Putamen (tissue), 1 donor: Measurements from ENCODE around the gene NPC1.
A peak's percentile ranks its signal among the peaks of the same experiment; 100 is the strongest.
"Not testable (repeated sequence)": the region's sequence is repeated elsewhere in the genome, so short reads cannot be mapped to it uniquely, and the experiment has no call there.

Experiments used
- DNase-seq: peaks from one replicate; pipeline ENCODE4 v3.0.0-alpha.2; 2016; ENCODE audit warnings: low spot score

Gene NPC1

DNA sequence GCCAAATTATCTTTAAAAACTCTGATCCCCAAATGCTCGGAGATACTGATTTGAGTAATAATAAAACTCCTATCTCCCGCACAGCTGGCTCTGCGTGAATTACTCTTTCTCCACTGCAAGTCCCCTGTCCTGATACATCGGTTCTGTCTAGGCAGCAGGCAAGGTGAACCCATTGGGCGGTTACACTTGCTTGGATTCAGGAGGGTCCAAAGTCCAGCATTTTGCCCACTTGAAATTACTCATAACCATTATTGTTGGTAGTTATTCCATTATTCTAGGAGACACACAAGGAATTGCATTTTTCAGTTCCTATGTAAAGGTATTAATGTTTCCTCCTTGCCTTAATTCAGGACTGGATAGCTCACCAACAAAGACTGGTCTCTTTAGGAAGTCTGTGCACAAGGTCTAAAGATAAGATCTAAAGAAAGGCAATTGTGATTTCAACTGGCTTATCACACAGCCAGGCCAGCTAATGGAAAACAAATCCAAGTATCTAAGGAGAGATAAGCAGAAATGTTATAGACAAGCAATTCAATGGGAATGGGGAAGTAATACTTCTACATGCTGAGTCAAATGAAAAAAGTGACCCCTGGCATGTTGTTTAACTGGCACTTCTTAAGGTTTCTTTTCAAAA lies 23.2 kb upstream of the NPC1 start:
- DNase-seq, result no peak

DNA sequence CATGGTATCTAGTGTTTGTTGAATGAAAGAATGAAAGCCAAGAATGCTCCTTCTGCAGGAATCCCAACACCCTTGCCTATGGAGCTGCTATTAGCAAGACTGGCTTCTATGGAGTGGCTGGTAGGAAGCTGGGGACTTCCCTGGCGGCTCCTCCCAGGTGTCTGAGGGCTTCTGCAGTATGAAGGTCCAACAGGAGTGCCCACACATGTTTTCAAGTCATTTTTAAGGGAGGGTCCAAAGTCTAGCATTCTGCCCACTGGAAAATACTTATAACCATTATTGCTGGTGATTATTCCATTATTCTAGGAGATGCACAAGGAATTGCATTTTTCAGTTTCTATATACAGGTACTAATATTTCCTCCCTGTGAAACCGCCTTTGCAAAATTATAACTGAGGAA lies 21.9 kb upstream of the NPC1 start:
- DNase-seq, result no peak

DNA sequence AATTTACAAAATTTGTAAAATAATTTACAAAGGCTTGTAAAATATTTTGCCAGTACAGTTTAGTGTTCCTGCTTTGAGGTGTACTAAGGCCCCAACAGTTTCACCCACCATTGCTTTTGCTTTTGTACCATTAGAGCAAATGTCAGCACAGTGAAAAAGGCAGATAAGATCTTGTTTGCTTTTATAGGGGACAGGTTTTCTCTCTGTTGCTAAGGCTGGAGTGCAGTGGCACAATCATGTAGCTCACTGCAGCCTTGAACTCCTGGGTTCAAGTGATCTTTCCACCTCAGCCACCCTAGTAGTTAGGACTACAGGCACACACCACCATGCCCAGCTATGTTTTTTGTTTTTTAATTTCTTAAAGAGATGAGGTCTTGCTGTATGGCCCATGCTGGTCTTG lies 19.6 kb upstream of the NPC1 start:
- no peak for DNase-seq

DNA sequence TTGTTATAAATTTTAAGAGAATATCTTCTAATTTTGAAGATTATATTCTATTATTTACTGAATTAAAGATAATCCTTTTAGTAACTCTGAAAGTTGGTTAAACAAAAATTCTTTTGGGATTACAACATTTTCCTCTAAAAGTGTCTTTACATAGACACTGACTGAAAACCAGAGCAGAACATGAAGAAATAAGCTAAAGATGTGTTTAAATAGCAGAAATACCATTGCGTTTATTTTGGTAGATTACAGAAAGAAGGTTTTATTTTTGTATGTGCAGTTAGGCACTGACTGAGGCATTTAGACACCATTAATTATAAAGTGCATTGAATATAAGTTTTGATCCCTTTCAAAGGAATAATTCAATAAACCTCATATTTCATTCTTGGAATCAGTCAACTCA lies 13.5 kb upstream of the NPC1 start:
- no peak for DNase-seq

DNA sequence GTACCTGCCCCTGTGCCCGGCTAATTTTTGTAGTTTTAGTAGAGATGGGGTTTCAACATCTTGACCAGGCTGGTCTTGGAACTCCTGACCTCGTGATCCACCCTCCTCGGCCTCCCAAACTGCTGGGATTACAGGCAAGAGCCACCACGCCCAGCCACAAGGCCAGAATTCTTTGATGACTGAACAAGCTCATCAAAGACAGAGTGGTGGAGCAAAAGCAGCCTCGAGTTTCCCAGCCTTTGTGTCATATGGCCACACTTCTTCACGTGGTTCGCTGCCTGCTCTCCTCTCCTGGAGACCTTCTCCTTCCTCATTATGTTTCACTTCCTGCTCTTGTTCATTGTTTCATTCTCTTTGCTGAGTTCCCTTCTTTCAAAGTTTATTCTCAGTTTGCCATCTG lies 9.9 kb upstream of the NPC1 start:
- DNase-seq, result no peak

DNA sequence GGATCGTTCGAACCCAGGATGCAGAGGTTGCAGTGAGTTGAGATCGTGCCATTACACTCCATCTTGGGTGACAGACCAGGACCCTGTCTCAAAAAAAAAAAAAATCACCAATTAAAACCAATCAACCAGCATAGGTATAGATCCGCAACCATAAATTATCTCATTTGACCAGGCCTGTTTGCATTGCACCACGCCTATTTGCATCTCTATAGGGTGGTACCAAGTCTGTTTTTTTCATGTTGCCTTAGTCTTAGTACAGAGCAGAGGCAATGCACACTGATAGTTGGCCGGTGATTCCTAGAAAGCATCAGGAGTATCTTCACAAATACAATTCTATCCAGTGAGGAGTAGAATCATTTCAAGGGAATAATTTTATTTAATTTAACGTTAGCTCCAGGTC lies 9.3 kb upstream of the NPC1 start:
- DNase-seq, result no peak

DNA sequence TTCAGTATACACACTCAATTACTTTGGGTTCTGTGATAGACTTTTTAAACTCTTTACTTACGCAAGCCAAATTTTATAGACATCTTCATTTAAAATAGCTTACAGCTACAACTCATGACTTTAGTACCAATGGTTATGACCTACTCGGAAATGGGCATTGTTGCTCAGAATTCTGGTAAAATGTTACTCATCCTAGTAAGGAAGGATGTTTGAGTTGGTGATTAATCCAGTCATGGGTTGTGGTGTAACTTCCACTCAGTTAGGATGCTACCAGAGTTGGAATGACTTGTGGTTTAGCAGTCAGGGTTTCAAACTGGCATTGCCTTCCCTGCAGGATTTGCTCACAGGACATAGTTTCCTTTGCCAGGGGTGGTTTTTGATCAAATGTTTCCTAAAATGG lies 7.4 kb upstream of the NPC1 start:
- no peak for DNase-seq

DNA sequence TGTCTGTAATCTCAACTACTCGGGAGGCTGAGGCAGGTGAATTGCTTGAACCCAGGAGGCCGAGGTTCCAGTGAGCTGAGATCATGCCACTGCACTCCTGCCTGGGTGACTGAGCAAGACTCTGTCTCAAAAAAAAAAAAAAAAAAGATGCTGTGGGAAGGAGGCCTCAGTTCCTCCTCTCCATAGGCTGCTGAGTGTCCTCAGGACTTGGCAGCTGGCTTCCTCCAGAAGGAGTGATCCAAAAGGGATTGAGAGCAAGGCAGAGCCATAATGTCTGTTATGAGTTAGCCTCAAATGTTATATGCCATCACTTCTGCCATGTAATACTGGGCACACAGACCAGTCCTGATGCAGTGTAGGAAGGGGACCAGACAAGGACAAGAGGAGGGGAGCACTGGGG lies 6.6 kb upstream of the NPC1 start:
- no peak for DNase-seq

DNA sequence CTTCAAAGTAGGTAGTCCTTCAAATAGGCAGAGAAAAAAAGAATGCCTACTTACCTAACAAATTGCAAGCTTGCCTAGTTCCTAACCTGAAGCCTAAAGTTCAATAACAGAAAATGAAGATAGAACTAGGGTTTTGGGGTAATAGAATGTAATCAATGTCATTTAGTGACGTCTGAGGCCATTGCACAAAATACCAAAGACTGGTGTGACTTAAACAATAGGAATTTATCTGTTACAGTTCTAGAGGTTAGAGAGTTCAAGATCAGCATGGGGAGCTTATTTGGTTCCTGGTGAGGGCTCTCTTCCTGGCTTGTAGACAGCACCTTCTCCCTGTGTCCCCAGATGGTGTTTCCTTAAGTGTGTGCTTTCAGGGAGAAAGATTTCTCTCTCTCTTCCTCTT lies 4.7 kb upstream of the NPC1 start:
- DNase-seq, result no peak

DNA sequence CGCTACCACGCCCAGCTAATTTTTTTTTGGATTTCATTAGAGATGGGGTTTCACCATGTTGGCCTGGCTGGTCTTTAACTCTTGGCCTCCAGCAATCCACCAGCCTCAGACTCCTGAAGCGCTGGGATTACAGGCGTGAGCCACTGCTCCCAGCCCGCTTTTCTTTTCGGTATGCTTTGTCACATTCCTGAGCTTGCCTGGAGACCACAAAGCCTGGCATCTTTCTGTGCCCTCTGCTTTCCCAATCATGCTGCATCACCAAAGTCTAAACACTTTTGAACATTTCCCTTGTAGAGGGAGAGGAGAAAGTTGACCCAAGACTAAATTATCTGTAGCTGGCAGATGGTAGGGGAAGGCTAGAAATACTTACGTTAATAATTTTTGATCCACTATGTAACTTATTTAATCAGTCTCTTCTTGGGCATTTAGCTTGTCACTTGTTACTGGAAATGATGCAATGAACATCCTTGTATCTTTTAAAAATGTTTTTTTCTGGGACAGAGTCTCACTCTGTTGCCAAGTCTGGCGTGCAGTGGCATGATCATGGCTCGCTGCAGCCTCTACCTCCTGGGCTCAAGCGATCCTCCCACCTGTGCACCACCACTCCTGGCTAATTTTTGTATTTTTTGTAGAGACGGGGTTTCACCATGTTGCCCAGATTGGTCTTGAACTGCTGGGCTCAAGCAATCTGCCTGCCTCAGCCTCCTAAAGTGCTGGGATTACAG lies 2.7 kb upstream of the NPC1 start:
- no peak for DNase-seq

DNA sequence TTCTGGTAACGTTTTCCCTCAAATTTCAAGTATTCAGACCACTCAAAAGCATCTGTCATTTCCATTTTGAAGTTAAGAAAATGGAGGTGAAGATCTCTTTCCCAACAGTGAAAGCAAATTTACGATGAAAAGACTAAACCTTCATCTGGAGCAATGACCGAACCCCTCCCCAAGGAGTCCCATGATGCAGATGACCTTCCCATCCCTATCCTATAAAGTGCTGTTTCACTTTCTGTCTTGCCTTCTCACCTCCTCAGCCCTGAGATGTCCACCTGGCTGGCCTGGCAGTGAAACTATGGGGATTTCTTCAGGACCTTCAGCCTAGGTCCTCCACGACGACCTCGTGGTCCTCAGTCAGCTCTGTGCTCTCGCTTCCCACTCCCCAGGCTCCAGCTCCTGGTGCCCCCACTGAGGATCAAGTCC lies 925 bp upstream of the NPC1 start:
- DNase-seq, result no peak

DNA sequence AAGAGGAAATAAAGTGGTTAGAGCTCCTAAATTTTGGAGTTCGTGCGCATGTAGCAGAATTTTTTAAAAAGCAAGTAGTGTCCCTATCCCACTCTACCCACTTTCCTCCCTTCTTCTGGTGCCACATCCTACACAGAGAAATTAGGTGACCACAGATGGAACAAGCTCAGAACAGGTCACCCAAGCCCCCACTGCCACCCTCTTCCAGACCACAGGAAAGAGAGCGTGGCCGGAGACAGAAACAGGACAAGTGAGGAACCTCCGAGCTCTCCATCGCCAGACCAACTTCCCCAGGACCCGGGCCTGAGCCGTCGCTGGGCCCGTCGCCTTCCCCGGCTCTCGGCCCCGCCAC lies 433 bp downstream of the NPC1 start:
- DNase-seq, result peak; percentile 11

DNA sequence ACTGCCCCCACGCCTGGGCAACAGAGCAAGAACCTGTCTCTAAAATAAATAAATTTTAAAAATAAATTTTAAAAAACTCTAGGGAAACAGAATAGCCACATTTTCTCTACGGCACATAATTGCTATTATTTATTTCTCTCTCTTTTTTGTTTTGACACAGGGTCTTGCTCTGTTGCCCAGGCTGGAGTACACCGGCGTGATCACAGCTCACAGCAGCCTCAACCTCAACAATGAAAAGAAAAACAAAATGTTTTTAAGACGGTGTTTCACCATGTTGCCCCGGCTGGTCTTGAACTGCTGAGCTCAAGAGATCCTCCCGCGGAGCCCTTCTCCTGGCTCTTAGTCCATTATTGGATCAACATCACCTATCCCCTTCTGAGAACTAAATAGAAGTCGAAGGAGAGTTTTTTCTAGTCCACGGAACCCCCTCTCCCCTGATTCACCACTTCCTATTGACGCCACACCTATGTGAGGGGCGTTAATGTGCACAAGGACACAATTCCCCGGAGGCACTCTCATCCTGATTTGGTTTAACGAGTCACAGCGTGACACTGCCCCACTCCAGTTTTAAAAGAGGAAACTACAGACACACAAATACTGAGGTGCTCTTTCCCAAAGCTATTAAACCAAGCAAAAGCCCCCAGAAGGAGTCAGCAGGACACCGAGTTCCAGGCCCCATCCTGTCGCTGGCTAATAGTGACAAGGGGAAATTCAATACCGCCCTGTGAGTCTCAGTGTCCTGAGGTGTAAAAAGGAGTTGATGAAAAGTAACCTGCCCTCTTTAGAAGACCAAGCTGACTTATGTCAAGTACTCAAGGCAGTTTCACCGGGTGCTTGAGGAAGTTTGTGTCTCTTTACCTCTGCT lies 1.1 kb downstream of the NPC1 start:
- no peak for DNase-seq

DNA sequence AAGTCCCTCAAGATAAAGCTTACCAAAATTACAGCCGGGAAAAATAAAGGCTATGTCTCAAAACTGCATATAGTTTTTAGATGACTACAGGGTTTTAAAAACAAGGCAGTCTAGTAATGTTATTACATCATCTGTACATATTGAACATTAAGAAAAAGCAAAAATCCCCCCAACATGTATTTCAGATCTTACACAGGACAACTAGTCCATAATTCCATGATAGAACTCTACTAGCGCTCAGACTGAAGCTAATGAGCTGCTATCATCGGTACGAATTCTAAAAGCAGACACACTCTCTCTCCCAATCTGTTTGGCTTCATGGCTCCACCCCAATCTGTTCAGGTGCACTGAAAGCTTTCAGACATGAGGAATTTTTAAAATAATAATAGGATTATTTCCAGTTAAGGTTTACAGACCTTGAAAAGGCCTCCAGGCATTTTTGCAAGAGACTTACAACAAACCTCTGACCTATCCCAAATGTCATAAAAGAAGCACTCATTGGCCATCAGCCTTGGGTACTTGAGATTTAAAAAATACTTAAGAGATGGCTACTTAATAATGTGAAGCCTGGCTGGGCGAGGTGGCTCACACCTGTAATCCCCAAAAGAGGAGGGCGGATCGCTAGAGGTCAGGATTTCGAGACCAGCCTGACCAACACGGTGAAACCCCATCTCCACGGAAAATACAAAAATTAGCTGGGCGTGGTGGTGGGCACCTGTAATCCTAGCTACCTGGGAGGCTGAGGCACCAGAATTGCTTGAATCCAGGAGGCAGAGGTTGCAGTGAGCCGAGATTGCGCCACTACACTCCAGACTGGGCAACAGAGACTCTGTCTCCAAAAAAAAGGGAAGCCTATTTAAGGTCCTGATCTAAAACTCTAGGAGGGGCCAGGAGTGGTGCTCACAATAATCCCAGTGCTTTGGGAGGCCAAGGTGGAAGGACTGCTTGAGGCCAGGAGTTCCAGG lies 2.0 kb downstream of the NPC1 start:
- DNase-seq, result no peak

DNA sequence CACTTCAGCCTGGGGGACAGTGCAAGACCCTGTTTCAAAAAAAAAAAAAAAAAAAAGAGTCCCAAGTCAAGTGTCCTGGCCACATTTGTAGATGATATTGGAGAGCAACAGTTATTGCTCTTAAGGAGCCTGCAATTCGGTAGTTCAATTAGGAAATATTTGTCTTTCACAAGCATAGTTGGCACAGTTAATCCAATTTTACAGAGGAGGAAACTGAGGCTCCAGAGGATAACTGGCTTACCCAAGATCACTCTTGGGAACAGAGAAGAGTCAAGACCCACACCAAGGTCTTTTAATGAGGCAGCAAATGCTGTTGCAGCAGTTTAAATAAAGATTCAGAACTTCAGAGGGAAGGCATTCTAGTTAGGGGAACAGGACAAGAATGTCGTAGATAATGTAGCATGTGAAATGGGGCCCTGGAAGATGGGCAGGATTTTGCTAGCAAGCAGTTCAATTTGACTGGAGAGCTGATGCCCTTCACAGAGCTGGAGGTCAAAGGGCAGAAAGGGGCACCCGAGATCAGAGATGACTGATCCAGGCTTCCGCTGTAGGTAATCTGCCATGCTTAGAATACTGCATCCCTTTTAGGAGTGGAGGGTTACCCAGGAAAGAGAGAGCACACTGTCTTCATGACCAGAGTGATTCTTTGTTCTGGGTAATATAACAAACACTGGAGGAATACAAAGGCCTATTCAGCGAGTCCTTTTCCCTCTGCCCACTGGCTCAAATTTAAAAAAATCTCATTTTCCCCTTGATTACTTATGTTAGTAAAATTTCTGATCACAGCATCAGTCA lies 3.0 kb downstream of the NPC1 start:
- peak; percentile 85 for DNase-seq

DNA sequence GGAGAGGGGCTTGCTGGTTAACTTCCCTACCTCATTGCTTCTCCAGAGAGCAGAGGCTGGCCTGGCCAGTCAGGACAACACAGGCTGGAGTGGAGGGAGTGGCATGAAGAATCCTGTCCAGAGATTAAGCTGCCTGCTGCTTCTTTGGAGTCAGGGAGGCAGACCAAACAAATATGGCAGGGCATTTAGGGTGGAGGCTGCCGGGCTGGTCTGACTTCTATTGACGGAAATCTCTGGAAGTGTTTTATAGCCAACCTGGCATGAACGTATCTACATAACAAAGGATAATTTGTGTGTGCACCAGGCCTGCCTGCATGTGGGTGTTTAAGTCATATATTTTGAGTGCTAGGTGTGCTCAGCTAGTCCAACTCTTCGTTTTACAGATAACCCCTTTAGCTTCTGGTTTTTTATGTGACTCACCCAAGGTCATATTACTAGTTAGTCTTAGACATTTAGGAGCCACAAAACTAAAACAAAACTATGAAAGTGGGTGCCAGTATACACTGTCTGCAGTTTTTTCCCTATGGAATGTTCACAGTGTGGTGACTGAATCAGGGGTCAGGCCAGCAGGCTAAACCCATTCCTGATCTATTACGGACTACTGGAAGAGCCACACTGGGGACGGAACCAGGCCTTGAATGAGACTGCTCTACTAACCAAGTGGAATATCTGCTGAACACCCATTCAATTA lies 5.5 kb downstream of the NPC1 start:
- no peak for DNase-seq

DNA sequence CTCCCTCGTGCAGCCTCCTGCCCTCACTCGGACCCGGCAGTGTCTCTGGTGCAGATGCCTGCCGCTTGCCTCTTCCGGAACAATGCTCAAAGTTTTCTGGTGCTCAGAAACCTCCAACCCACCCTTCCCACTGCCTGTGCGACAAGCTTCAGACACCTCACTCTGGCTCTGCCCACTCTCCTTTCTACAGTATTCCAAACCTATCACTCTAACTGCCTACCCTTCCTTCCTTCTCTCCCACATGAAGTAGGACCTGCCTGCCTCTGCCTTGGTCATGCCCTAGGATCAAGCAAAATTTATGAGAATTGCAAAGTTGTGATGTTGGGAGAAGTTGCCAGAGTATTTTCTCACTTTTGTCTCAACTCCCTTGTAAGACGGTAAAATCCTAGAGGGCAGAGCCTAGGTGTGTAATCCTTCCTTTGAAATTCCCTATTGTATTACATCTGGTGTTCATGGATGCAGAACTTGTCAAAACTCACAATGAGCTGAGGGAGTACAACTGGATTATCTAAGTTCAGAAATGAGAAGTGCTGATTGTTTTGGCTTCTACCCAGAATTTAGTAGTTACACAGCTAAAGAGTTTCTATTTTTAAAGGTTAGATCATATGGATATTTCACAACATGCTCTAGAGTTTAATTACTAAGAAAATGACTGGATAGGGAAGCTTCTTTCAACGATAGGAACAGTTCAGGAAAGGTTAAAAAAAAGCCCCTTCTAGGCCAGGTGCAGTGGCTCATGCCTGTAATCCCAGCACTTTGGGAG lies 7.2 kb downstream of the NPC1 start:
- no peak for DNase-seq

DNA sequence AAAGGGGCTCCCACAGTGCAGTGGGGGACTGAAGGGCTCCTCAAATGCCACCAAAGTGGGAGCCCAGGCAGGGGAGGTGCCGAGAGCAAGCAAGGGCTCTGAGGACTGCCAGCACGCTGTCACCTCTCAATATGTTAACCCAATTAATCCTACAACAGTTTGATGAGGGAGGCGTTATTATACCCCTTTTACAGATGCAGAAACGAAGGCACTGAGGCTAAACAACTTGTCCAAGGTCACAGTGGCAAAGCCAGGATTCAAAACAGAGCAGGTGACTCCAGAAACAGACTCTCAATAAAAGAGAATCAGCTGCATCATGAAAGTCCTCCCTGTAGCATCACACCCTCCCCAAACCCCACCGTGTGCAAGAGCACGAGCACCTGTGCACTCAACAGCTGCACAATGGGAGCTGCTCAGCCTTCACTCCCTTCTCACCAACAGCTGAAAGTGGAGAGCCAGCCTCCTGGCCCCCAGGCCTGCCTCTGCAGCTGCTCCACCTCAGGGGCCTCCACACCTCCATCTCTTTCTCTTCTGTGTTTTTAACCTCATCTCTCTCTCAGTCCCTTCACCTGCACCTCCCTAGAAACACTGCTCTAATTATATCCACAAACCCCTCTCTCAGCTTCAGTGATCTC lies 8.1 kb downstream of the NPC1 start:
- no peak for DNase-seq

DNA sequence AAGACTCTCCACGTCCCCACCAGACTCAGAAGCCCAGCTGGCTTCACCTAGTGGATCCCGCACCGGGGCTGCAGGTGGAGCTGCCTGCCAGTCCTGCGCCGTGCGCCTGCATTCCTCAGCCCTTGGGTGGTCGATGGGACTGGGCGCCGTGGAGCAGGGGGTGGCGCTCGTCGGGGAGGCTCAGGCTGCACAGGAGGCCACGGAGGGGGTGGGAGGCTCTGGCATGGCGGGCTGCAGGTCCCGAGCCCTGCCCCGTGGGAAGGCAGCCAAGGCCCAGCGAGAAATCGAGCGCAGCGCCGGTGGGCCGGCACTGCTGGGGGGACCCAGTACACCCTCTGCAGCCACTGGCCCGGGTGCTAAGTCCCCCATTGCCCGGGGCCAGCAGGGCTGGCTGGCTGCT lies 8.8 kb downstream of the NPC1 start:
- not testable (repeated sequence) for DNase-seq
